ENCODE data around the gene ASB5. TPM values are rescaled to one million over a fixed set of nuclear protein-coding genes. Genes with fewer than 3 reads are reported as not detected.
"Not testable (repeated sequence)": the region's sequence is repeated elsewhere in the genome, so short reads cannot be mapped to it uniquely, and the experiment has no call there.

The ASB5 gene
- total RNA-seq, 2 experiments from 2014 or later, result not detected

- CTCF ChIA-PET, result no interaction called here
These were observed 17.7 kb upstream of the ASB5 start for GRCh38 chr4:176286728-176287127.

GRCh38 chr4:176279560-176279959 lies 10.5 kb upstream of the ASB5 start:
- CTCF ChIA-PET, POLR2A ChIA-PET: not testable (repeated sequence)

More at GRCh38 chr4:176286728-176287127, 17.7 kb upstream of the ASB5 start:
- POLR2A ChIA-PET, result no interaction called here

GRCh38 chr4:176277162-176277904 lies 8.3 kb upstream of the ASB5 start:
- CTCF ChIA-PET, result interaction anchor here (2.2 kb wide), 1 partner anchor 63 kb away, joined by 5 read pairs; no protein-coding TSS in a partner anchor
- POLR2A ChIA-PET, result no interaction called here

GRCh38 chr4:176276710-176277109 lies 7.7 kb upstream of the ASB5 start:
- CTCF ChIA-PET, result interaction anchor here (2.2 kb wide), 1 partner anchor 64 kb away, joined by 5 read pairs; no protein-coding TSS in a partner anchor

GRCh38 chr4:176274441-176274840 lies 5.4 kb upstream of the ASB5 start:
- ChIA-PET CTCF (no interaction called here), POLR2A (no interaction called here)

More at GRCh38 chr4:176276710-176277109, 7.7 kb upstream of the ASB5 start:
- POLR2A ChIA-PET, result no interaction called here

- CTCF ChIA-PET, result no interaction called here
- POLR2A ChIA-PET, result no interaction called here
These were observed 4.7 kb upstream of the ASB5 start for GRCh38 chr4:176273736-176274135.

- ChIA-PET POLR2A (interaction anchor here (0.7 kb wide), 1 partner anchor 41 kb away, joined by 6 read pairs; no protein-coding TSS in a partner anchor), CTCF (no interaction called here)
These were observed 3.8 kb upstream of the ASB5 start for GRCh38 chr4:176272799-176273198.

GRCh38 chr4:176271749-176272148 lies 2.7 kb upstream of the ASB5 start:
- POLR2A ChIA-PET, result no interaction called here
- CTCF ChIA-PET, result no interaction called here

- ChIA-PET CTCF (no interaction called here), POLR2A (no interaction called here)
These were observed 1.6 kb upstream of the ASB5 start for GRCh38 chr4:176270669-176271068.

GRCh38 chr4:176266026-176266425 lies 3.0 kb downstream of the ASB5 start:
- CTCF ChIA-PET, result no interaction called here
- POLR2A ChIA-PET, result no interaction called here

- POLR2A ChIA-PET, result no interaction called here
- CTCF ChIA-PET, result no interaction called here
These were observed 6.8 kb downstream of the ASB5 start for GRCh38 chr4:176262243-176262642.

- ChIA-PET CTCF (no interaction called here), POLR2A (no interaction called here)
These were observed 7.5 kb downstream of the ASB5 start for GRCh38 chr4:176261481-176261880.

- CTCF ChIA-PET, result no interaction called here
- POLR2A ChIA-PET, result no interaction called here
These were observed 8.0 kb downstream of the ASB5 start for GRCh38 chr4:176261018-176261417.

GRCh38 chr4:176259330-176260090 lies 9.5 kb downstream of the ASB5 start:
- CTCF ChIA-PET, result no interaction called here

GRCh38 chr4:176258135-176258534 lies 10.9 kb downstream of the ASB5 start:
- CTCF ChIA-PET, result no interaction called here
- POLR2A ChIA-PET, result no interaction called here

More at GRCh38 chr4:176259330-176260090, 9.5 kb downstream of the ASB5 start:
- POLR2A ChIA-PET, result no interaction called here

- ChIA-PET POLR2A (no interaction called here), CTCF (no interaction called here)
These were observed 12.1 kb downstream of the ASB5 start for GRCh38 chr4:176256921-176257320.

GRCh38 chr4:176242764-176243347 lies 26.2 kb downstream of the ASB5 start:
- ChIA-PET CTCF (no interaction called here), POLR2A (no interaction called here)

GRCh38 chr4:176241703-176242102 lies 27.3 kb downstream of the ASB5 start:
- POLR2A ChIA-PET, result no interaction called here
- CTCF ChIA-PET, result no interaction called here

- ChIA-PET POLR2A (no interaction called here), CTCF (no interaction called here)
These were observed 30.2 kb downstream of the ASB5 start for GRCh38 chr4:176238826-176239225.

GRCh38 chr4:176238157-176238610 lies 30.8 kb downstream of the ASB5 start:
- POLR2A ChIA-PET, result no interaction called here
- CTCF ChIA-PET, result no interaction called here

GRCh38 chr4:176236946-176237345 lies 32.1 kb downstream of the ASB5 start:
- CTCF ChIA-PET, result no interaction called here
- POLR2A ChIA-PET, result no interaction called here

Measured in activated CD8-positive, alpha-beta memory T cell treated with anti-CD3 and anti-CD28 coated beads for 36 hours (primary cell).